Activated naive CD8-positive, alpha-beta T cell treated with anti-CD3 and anti-CD28 coated beads, Interleukin-2, amount 50 U/mL, for 24 hours (primary cell): ENCODE data around the gene IZUMO4.

ENCODE experiments used
- ATAC-seq: fragments of 150-1000 bp; cut with Tn5 transposase; one replicate; pipeline ENCODE4 v1.10.0; 2021
- DNase-seq: peaks from one replicate; pipeline ENCODE4 v3.0.0; 2021
- H3K27ac Mint-ChIP-seq: one replicate; pipeline ENCODE4 v1.8.0; 2021; ENCODE audit warnings: mild to moderate bottlenecking, mixed read lengths
- H3K27me3 Mint-ChIP-seq: one replicate; pipeline ENCODE4 v1.8.0; 2021; ENCODE audit warnings: mixed read lengths
- H3K36me3 Mint-ChIP-seq: one replicate; pipeline ENCODE4 v1.8.0; 2021; ENCODE audit warnings: low read depth, mixed read lengths
- H3K4me1 Mint-ChIP-seq: one replicate; pipeline ENCODE4 v1.8.0; 2021; ENCODE audit warnings: mixed read lengths
- H3K4me3 Mint-ChIP-seq: one replicate; pipeline ENCODE4 v1.8.0; 2021; ENCODE audit warnings: mild to moderate bottlenecking, moderate library complexity, mixed read lengths
- H3K9me3 Mint-ChIP-seq: one replicate; pipeline ENCODE4 v1.8.0; 2021; ENCODE audit warnings: mixed read lengths

The IZUMO4 gene

GRCh38 chr19:2055931-2056836 is 40.5 kb upstream of the IZUMO4 start:
- Mint-ChIP-seq H3K27ac (peak overlapping the region; percentile 80), H3K27me3 (no peaks in the 10 kb centered on the region), H3K9me3 (no peaks in the 10 kb centered on the region), H3K36me3 (no peaks in the 10 kb centered on the region), H3K4me3 (peak overlapping the region; percentile 35), H3K4me1 (peaks cover 54% of the 10 kb centered on the region)
- DNase-seq (no peak), ATAC-seq (no peak)

- Mint-ChIP-seq H3K9me3 (no peaks in the 10 kb centered on the region), H3K27ac (no peak overlapping the region), H3K4me3 (no peak overlapping the region), H3K27me3 (no peaks in the 10 kb centered on the region), H3K4me1 (peaks cover 50% of the 10 kb centered on the region), H3K36me3 (no peaks in the 10 kb centered on the region)
- no peak for ATAC-seq
- DNase-seq: no peak
These were observed 39.9 kb upstream of the IZUMO4 start for GRCh38 chr19:2056837-2057192.

- Mint-ChIP-seq H3K36me3 (no peaks in the 10 kb centered on the region), H3K27ac (peak overlapping the region; percentile 56), H3K27me3 (no peaks in the 10 kb centered on the region), H3K9me3 (no peaks in the 10 kb centered on the region), H3K4me1 (peaks cover 51% of the 10 kb centered on the region), H3K4me3 (no peak overlapping the region)
- DNase-seq: no peak
- no peak for ATAC-seq
These were observed 38.9 kb upstream of the IZUMO4 start for GRCh38 chr19:2057484-2058469.

GRCh38 chr19:2058570-2059421 is 37.9 kb upstream of the IZUMO4 start:
- Mint-ChIP-seq H3K4me3 (no peak overlapping the region), H3K36me3 (no peaks in the 10 kb centered on the region)

GRCh38 chr19:2059422-2060201 is 37.1 kb upstream of the IZUMO4 start:
- H3K4me1 Mint-ChIP-seq: peaks cover 47% of the 10 kb centered on the region
- ATAC-seq (no peak), DNase-seq (no peak)

More at GRCh38 chr19:2058570-2059421, 37.9 kb upstream of the IZUMO4 start:
- Mint-ChIP-seq H3K27me3 (no peaks in the 10 kb centered on the region), H3K4me1 (peaks cover 48% of the 10 kb centered on the region), H3K9me3 (no peaks in the 10 kb centered on the region), H3K27ac (peak overlapping the region; percentile 56)
- no peak for DNase-seq
- ATAC-seq: no peak

GRCh38 chr19:2060884-2061494 is 35.7 kb upstream of the IZUMO4 start:
- ATAC-seq (peak; percentile 60), DNase-seq (no peak)
- Mint-ChIP-seq H3K9me3 (no peaks in the 10 kb centered on the region), H3K4me3 (peak overlapping the region; percentile 84), H3K27ac (peak overlapping the region; percentile 95), H3K36me3 (no peaks in the 10 kb centered on the region), H3K4me1 (peaks cover 37% of the 10 kb centered on the region), H3K27me3 (no peaks in the 10 kb centered on the region)

More at GRCh38 chr19:2059422-2060201, 37.1 kb upstream of the IZUMO4 start:
- Mint-ChIP-seq H3K27ac (peak overlapping the region; percentile 95), H3K4me3 (peak overlapping the region; percentile 79), H3K9me3 (no peaks in the 10 kb centered on the region), H3K36me3 (no peaks in the 10 kb centered on the region), H3K27me3 (no peaks in the 10 kb centered on the region)

GRCh38 chr19:2061495-2062388 is 35.0 kb upstream of the IZUMO4 start:
- H3K4me1 Mint-ChIP-seq: peaks cover 33% of the 10 kb centered on the region
- H3K36me3 Mint-ChIP-seq: no peaks in the 10 kb centered on the region
- no peaks in the 10 kb centered on the region for H3K27me3 Mint-ChIP-seq
- ATAC-seq: peak; percentile 85
- H3K27ac Mint-ChIP-seq: peak overlapping the region; percentile 91
- peak overlapping the region; percentile 84 for H3K4me3 Mint-ChIP-seq
- DNase-seq: peak; percentile 100
- H3K9me3 Mint-ChIP-seq: no peaks in the 10 kb centered on the region

GRCh38 chr19:2062389-2062729 is 34.4 kb upstream of the IZUMO4 start:
- no peak for ATAC-seq
- H3K9me3 Mint-ChIP-seq: no peaks in the 10 kb centered on the region
- H3K4me1 Mint-ChIP-seq: peaks cover 29% of the 10 kb centered on the region

GRCh38 chr19:2062770-2063169 is 33.9 kb upstream of the IZUMO4 start:
- no peaks in the 10 kb centered on the region for H3K27me3 Mint-ChIP-seq
- peaks cover 29% of the 10 kb centered on the region for H3K4me1 Mint-ChIP-seq
- no peak for DNase-seq
- H3K4me3 Mint-ChIP-seq: peak overlapping the region; percentile 84
- no peaks in the 10 kb centered on the region for H3K9me3 Mint-ChIP-seq
- H3K27ac Mint-ChIP-seq: no peak overlapping the region
- H3K36me3 Mint-ChIP-seq: no peaks in the 10 kb centered on the region
- ATAC-seq: no peak

More at GRCh38 chr19:2062389-2062729, 34.4 kb upstream of the IZUMO4 start:
- peak overlapping the region; percentile 91 for H3K27ac Mint-ChIP-seq
- no peaks in the 10 kb centered on the region for H3K27me3 Mint-ChIP-seq
- no peaks in the 10 kb centered on the region for H3K36me3 Mint-ChIP-seq
- DNase-seq: no peak
- H3K4me3 Mint-ChIP-seq: peak overlapping the region; percentile 84

- Mint-ChIP-seq H3K36me3 (no peaks in the 10 kb centered on the region), H3K27me3 (no peaks in the 10 kb centered on the region), H3K4me1 (peaks cover 27% of the 10 kb centered on the region), H3K9me3 (no peaks in the 10 kb centered on the region), H3K27ac (no peak overlapping the region), H3K4me3 (no peak overlapping the region)
- no peak for DNase-seq
- ATAC-seq: no peak
These were observed 32.9 kb upstream of the IZUMO4 start for GRCh38 chr19:2063824-2064223.

- no peaks in the 10 kb centered on the region for H3K27me3 Mint-ChIP-seq
- no peaks in the 10 kb centered on the region for H3K36me3 Mint-ChIP-seq
- H3K27ac Mint-ChIP-seq: no peak overlapping the region
- ATAC-seq: no peak
- no peaks in the 10 kb centered on the region for H3K9me3 Mint-ChIP-seq
- H3K4me1 Mint-ChIP-seq: peaks cover 23% of the 10 kb centered on the region
- no peak overlapping the region for H3K4me3 Mint-ChIP-seq
- DNase-seq: no peak
These were observed 32.3 kb upstream of the IZUMO4 start for GRCh38 chr19:2064395-2064787.

GRCh38 chr19:2064788-2065524 is 31.8 kb upstream of the IZUMO4 start:
- no peaks in the 10 kb centered on the region for H3K36me3 Mint-ChIP-seq

More at GRCh38 chr19:2064788-2065524, 31.8 kb upstream of the IZUMO4 start:
- no peak for DNase-seq
- Mint-ChIP-seq H3K27me3 (no peaks in the 10 kb centered on the region), H3K27ac (peak overlapping the region; percentile 35), H3K4me1 (peaks cover 25% of the 10 kb centered on the region), H3K4me3 (no peak overlapping the region), H3K9me3 (no peaks in the 10 kb centered on the region)
- no peak for ATAC-seq
